Neural crest cell (in vitro differentiated cells): ENCODE measurements around the gene VAPA. TPM values are rescaled to one million over a fixed set of nuclear protein-coding genes. Genes with fewer than 3 reads are reported as not detected.
"Not testable (repeated sequence)": the region's sequence is repeated elsewhere in the genome, so short reads cannot be mapped to it uniquely, and the experiment has no call there.

Experiments
- DNase-seq: peaks from one replicate; pipeline ENCODE4 v3.0.0; 2021; ENCODE audit warnings: low read depth, mixed read lengths, low spot score
- H3K27ac Mint-ChIP-seq: one replicate; pipeline ENCODE4 v1.8.0; 2021; ENCODE audit warnings: mild to moderate bottlenecking, mixed read lengths; ENCODE audit not compliant: unreplicated experiment
- H3K27me3 Mint-ChIP-seq: 2 replicates; pipeline ENCODE4 v1.8.0; 2021; ENCODE audit warnings: low read depth, mild to moderate bottlenecking, mixed read lengths
- H3K36me3 Mint-ChIP-seq: 2 replicates; pipeline ENCODE4 v1.8.0; 2021; ENCODE audit warnings: low read depth, mild to moderate bottlenecking, mixed read lengths
- H3K4me1 Mint-ChIP-seq: 2 replicates; pipeline ENCODE4 v1.8.0; 2021; ENCODE audit warnings: mixed read lengths
- H3K4me3 Mint-ChIP-seq: one replicate; pipeline ENCODE4 v1.8.0; 2021; ENCODE audit warnings: mild to moderate bottlenecking, mixed read lengths
- H3K9me3 Mint-ChIP-seq: 2 replicates; pipeline ENCODE4 v1.8.0; 2021; ENCODE audit warnings: mixed read lengths
- total RNA-seq: library from RNA; stranded (reverse); gene quantifications from 2 replicates; pipeline ENCODE4 v1.2.1, GENCODE V29; 2021
- TF ChIP-seq, protein P1 (sequence below): fragments of 200-600 bp; sonication (generic); conservative IDR thresholded peaks from 2 replicates; pipeline ENCODE4 v1.5.0; 2021; ENCODE audit warnings: antibody characterized with exemption, mild to moderate bottlenecking

The VAPA gene
- total RNA-seq, 1 donor from 2014 or later, result 125 TPM

GRCh38 chr18:9905401-9905922, 8.4 kb upstream of the VAPA start:
- TF ChIP-seq, protein P1, sequence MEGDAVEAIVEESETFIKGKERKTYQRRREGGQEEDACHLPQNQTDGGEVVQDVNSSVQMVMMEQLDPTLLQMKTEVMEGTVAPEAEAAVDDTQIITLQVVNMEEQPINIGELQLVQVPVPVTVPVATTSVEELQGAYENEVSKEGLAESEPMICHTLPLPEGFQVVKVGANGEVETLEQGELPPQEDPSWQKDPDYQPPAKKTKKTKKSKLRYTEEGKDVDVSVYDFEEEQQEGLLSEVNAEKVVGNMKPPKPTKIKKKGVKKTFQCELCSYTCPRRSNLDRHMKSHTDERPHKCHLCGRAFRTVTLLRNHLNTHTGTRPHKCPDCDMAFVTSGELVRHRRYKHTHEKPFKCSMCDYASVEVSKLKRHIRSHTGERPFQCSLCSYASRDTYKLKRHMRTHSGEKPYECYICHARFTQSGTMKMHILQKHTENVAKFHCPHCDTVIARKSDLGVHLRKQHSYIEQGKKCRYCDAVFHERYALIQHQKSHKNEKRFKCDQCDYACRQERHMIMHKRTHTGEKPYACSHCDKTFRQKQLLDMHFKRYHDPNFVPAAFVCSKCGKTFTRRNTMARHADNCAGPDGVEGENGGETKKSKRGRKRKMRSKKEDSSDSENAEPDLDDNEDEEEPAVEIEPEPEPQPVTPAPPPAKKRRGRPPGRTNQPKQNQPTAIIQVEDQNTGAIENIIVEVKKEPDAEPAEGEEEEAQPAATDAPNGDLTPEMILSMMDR, result no peak
- no peak for DNase-seq
- Mint-ChIP-seq H3K36me3 (no peaks in the 10 kb centered on the region), H3K9me3 (no peaks in the 10 kb centered on the region), H3K4me3 (no peak overlapping the region), H3K27me3 (no peaks in the 10 kb centered on the region), H3K4me1 (no peaks in the 10 kb centered on the region), H3K27ac (no peak overlapping the region)

- Mint-ChIP-seq H3K27me3 (no peaks in the 10 kb centered on the region), H3K36me3 (no peaks in the 10 kb centered on the region), H3K9me3 (no peaks in the 10 kb centered on the region), H3K4me1 (no peaks in the 10 kb centered on the region), H3K27ac (no peak overlapping the region), H3K4me3 (no peak overlapping the region)
- TF ChIP-seq, protein P1, result no peak
- DNase-seq, result no peak
These were observed 7.3 kb upstream of the VAPA start for GRCh38 chr18:9906481-9906880.

DNA sequence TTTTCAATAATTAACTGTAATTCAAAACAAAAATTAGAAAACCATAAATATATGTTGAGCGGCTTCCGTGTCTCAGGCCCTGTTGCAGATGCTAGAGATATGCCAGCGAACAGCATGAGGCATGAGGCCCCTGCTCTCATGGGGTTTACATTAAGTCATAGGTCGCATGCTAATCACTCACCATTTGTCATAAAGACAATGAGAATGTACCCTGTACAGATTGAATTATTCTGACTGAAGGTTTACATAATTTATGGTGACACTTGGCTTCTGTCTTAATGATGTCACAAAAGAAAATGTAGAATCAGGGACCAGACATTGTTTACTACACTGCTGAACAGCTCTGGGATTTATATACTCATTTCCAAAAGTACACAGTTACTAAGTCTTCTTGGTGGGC, 5.9 kb upstream of the VAPA start:
- TF ChIP-seq, protein P1, result no peak
- no peaks in the 10 kb centered on the region for H3K9me3 Mint-ChIP-seq
- no peak overlapping the region for H3K4me3 Mint-ChIP-seq
- H3K4me1 Mint-ChIP-seq, result peaks cover 2% of the 10 kb centered on the region
- H3K27ac Mint-ChIP-seq, result no peak overlapping the region
- H3K27me3 Mint-ChIP-seq, result no peaks in the 10 kb centered on the region
- no peak for DNase-seq
- H3K36me3 Mint-ChIP-seq, result no peaks in the 10 kb centered on the region

DNA sequence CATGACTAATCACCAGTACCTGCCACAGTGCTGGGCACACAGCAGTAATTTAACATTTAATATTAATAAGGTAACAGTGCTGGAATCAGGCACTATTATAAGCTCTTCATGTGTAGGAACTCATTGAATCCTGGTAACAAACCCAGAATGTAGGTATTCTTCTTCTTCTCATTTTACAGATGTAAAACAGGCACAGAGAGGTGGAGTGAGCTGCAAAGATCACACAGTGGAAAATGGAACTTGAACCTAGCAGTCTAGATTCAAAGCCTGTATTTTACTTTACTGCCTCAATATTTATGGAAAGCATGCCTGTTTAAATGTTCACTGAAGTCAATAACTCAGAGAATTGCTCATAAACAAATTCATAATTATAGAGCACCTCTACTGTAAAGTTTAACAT, 3.7 kb upstream of the VAPA start:
- no peaks in the 10 kb centered on the region for H3K9me3 Mint-ChIP-seq
- H3K27ac Mint-ChIP-seq, result no peak overlapping the region
- H3K4me1 Mint-ChIP-seq, result peaks cover 9% of the 10 kb centered on the region
- no peak for DNase-seq
- H3K36me3 Mint-ChIP-seq, result no peaks in the 10 kb centered on the region
- TF ChIP-seq, protein P1, result no peak
- H3K4me3 Mint-ChIP-seq, result no peak overlapping the region
- H3K27me3 Mint-ChIP-seq, result no peaks in the 10 kb centered on the region

DNA sequence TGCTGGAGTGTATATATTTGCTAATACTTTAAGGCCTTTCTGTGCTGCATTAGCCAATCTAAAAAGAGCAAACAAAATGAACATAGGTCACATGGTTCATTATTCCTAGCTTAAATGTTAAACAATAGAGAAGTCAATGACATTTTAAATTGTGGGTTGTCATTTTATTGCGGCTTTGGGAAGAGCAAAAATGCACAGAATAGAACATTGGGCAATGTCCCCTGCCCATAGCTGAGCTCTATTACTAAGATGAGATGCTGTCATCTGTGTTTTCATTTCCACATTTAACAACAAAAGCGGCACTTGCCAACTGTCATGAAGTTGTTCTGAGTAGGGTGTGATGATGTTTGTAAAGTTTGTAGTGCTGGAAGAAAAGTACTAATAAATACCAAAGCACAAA, 3.2 kb upstream of the VAPA start:
- Mint-ChIP-seq H3K4me3 (peak overlapping the region; percentile 3), H3K36me3 (no peaks in the 10 kb centered on the region), H3K9me3 (no peaks in the 10 kb centered on the region), H3K27me3 (no peaks in the 10 kb centered on the region), H3K4me1 (peaks cover 15% of the 10 kb centered on the region), H3K27ac (no peak overlapping the region)
- no peak for DNase-seq
- TF ChIP-seq, protein P1, result no peak

DNA sequence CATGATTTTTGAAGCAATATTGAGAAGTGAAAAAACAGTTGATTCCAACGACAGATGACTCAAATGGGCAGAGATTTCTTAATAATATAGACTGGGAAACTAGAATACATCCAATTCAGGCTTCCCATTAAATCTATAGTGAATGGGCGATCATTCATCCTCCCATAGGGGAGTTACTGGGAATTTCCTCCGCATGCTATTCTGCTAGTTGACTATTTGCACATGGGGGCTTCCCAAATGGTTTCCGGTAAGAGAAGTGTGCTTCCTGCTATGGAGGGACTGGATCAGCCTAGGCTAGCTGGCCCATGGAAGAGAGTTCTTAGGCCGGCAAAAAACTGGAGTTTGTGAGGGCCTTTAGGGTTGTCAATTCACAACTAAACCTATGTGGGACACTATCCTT, 2.6 kb upstream of the VAPA start:
- Mint-ChIP-seq H3K36me3 (no peaks in the 10 kb centered on the region), H3K27me3 (no peaks in the 10 kb centered on the region), H3K4me1 (peaks cover 20% of the 10 kb centered on the region), H3K9me3 (no peaks in the 10 kb centered on the region), H3K27ac (no peak overlapping the region), H3K4me3 (no peak overlapping the region)
- TF ChIP-seq, protein P1, result no peak
- DNase-seq, result no peak

DNA sequence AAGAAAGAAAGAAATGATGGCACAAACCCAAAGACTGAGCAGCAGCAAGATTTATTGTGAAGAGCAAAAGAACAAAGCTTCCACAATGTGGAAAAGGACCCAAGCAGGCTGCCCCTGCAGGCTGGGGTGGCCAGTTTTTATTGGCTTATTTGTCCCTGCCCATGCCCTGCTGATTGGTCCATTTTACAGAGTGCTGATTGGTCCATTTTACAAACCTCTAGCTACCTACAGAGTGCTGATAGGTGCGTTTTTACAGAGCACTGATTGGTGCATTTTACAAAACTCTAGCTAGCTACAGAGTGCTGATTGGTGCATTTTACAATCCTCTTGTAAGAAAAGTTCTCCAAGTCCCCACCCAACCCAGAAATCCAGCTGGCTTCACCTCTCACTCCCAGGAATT, 1.5 kb upstream of the VAPA start:
- Mint-ChIP-seq H3K4me1 (peaks cover 24% of the 10 kb centered on the region), H3K4me3 (peak overlapping the region; percentile 45)
- not testable (repeated sequence) for H3K27me3 Mint-ChIP-seq, H3K9me3 Mint-ChIP-seq, H3K27ac Mint-ChIP-seq, DNase-seq, H3K36me3 Mint-ChIP-seq
